ENCODE measurements around the gene ADARB1. TPM values are rescaled to one million over a fixed set of nuclear protein-coding genes. Genes with fewer than 3 reads are reported as not detected.

The ADARB1 gene
- total and polyA plus RNA-seq, 8 donors, result 3.2 to 33.9 (median 9.4) TPM

GRCh38 chr21:45154511-45155508, 80.4 kb downstream of the ADARB1 start:
- WGBS, 5 donors, result 74 to 82% (median 81%) methylated on average over 9 of the region's 9 CpGs
- TF ChIP-seq POLR2A (IDR thresholded peaks at IDR 0.05) (no peak), EP300 (IDR thresholded peaks at IDR 0.05) (no peak), CTCF (IDR thresholded peaks at IDR 0.05) (no peak), POLR2AphosphoS5 (IDR thresholded peaks at IDR 0.05) (no peak)
- Histone ChIP-seq H3K9me3 (no peaks in the 10 kb centered on the region), H3K27me3 (no peaks in the 10 kb centered on the region), H3K36me3 (peaks cover 0 to 9% (median 0%) of the 10 kb centered on the region in 4 donors), H3K27ac (peak overlapping the region in 1 of 5 donors; percentile 29), H3K4me1 (peaks cover 0 to 47% (median 26%) of the 10 kb centered on the region in 4 donors), H3K4me3 (no peak overlapping the region)
- intact Hi-C loops (cut with DNase I; ENCODE audit: low total_unique reads), result no loop called here
- DNase-seq, result peak; percentile 3 to 69

GRCh38 chr21:45155910-45156309, 81.5 kb downstream of the ADARB1 start:
- intact Hi-C loops (cut with DNase I; ENCODE audit: low total_unique reads), result no loop called here
- Histone ChIP-seq H3K4me1 (peaks cover 0 to 46% (median 24%) of the 10 kb centered on the region in 4 donors), H3K27me3 (no peaks in the 10 kb centered on the region), H3K27ac (no peak overlapping the region), H3K9me3 (no peaks in the 10 kb centered on the region), H3K36me3 (peaks cover 0 to 9% (median 0%) of the 10 kb centered on the region in 4 donors), H3K4me3 (no peak overlapping the region)
- TF ChIP-seq POLR2A (IDR thresholded peaks at IDR 0.05) (no peak), EP300 (IDR thresholded peaks at IDR 0.05) (no peak), POLR2AphosphoS5 (IDR thresholded peaks at IDR 0.05) (no peak), CTCF (IDR thresholded peaks at IDR 0.05) (no peak)
- peak in 1 of 2 donors; percentile 9 for DNase-seq

GRCh38 chr21:45156459-45156858, 82.1 kb downstream of the ADARB1 start:
- H3K27ac ChIP-seq, result no peak overlapping the region
- DNase-seq, result no peak
- TF ChIP-seq POLR2A (IDR thresholded peaks at IDR 0.05), result no peak
- TF ChIP-seq EP300 (IDR thresholded peaks at IDR 0.05), result no peak
- no peak for TF ChIP-seq CTCF (IDR thresholded peaks at IDR 0.05)
- TF ChIP-seq POLR2AphosphoS5 (IDR thresholded peaks at IDR 0.05), result no peak
- intact Hi-C loops (cut with DNase I; ENCODE audit: low total_unique reads), result no loop called here
- WGBS, 5 donors, result 96 to 100% (median 98%) methylated on average over 3 of the region's 3 CpGs
- peaks cover 0 to 9% (median 0%) of the 10 kb centered on the region in 4 donors for H3K36me3 ChIP-seq
- peaks cover 0 to 46% (median 20%) of the 10 kb centered on the region in 4 donors for H3K4me1 ChIP-seq
- no peaks in the 10 kb centered on the region for H3K27me3 ChIP-seq
- no peak overlapping the region for H3K4me3 ChIP-seq
- no peaks in the 10 kb centered on the region for H3K9me3 ChIP-seq

- intact Hi-C loops (cut with DNase I; ENCODE audit: low total_unique reads), result no loop called here
- no peak overlapping the region for H3K27ac ChIP-seq
- no peak for DNase-seq
- TF ChIP-seq POLR2AphosphoS5 (IDR thresholded peaks at IDR 0.05) (no peak), EP300 (IDR thresholded peaks at IDR 0.05) (no peak)
- H3K27me3 ChIP-seq, result no peaks in the 10 kb centered on the region
- H3K4me3 ChIP-seq, result no peak overlapping the region
- 84 to 95% (median 91%) methylated on average over 7 to 8 of the region's 8 CpGs for WGBS, 5 donors
- H3K9me3 ChIP-seq, result no peaks in the 10 kb centered on the region
- peaks cover 0 to 17% (median 0%) of the 10 kb centered on the region in 4 donors for H3K36me3 ChIP-seq
- peaks cover 0 to 41% (median 10%) of the 10 kb centered on the region in 4 donors for H3K4me1 ChIP-seq
Measured at GRCh38 chr21:45157932-45158331, 83.6 kb downstream of the ADARB1 start.

Measured in stomach (tissue), 9 donors.